ENCODE measurements around the gene TFDP1. TPM values are rescaled to one million over a fixed set of nuclear protein-coding genes. Genes with fewer than 3 reads are reported as not detected.

Gene TFDP1
- total and polyA plus RNA-seq, 2 of the 4 experiments (the other 2 are of a cell fraction) = 59.3 to 97.0 TPM

GRCh38 chr13:113648216-113648610 lies 63.7 kb downstream of the TFDP1 start:
- Histone ChIP-seq H2BK15ac (ENCODE audit: low read depth, low read length) (no peak overlapping the region), H4K5ac (ENCODE audit: low read depth, low read length) (no peak overlapping the region), H3K4me1 (ENCODE audit: control insufficient read depth, insufficient read depth, low read length) (peaks cover 2% of the 10 kb centered on the region; the same call in 1 of the 2 replicates), H3K4ac (ENCODE audit: low read depth, low read length) (no peak overlapping the region), H3K27me3 (ENCODE audit: control insufficient read depth, insufficient read depth, low read length) (no peaks in the 10 kb centered on the region), H2BK120ac (ENCODE audit: low read depth, low read length) (no peak overlapping the region), H4K91ac (ENCODE audit: insufficient read depth, low read depth, low read length) (no peak overlapping the region), H3K36me3 (ENCODE audit: control insufficient read depth, insufficient read depth, low read length) (peaks cover 1% of the 10 kb centered on the region; the same call in 1 of the 2 replicates), H3K14ac (replicated peaks; ENCODE audit: low read depth, low read length) (no peak overlapping the region), H3K79me1 (ENCODE audit: low read depth in 1 of 2, low read length in 2 of 2) (no peaks in the 10 kb centered on the region), H2AK5ac (ENCODE audit: low read depth, low read length) (no peak overlapping the region), H2BK5ac (ENCODE audit: low read depth, low read length, poor library complexity, severe bottlenecking) (no peak overlapping the region), H3K4me2 (ENCODE audit: low read depth, low read length) (no peak overlapping the region), H3K9me1 (ENCODE audit: insufficient read depth, low read length) (0 out of 2 replicates have a peak, but pooled peaks cover 4% of the 10 kb centered on the region), H2BK20ac (ENCODE audit: low read depth, low read length) (no peak overlapping the region), H3K9me3 (ENCODE audit: control insufficient read depth, insufficient read depth, low read length) (no peaks in the 10 kb centered on the region), H4K8ac (ENCODE audit: low read depth in 2 of 2, low read length in 2 of 2) (no peak overlapping the region), H4K20me1 (ENCODE audit: insufficient read depth, low read length) (no peaks in the 10 kb centered on the region; the same call in 1 of the 2 replicates), H3K18ac (ENCODE audit: low read depth, low read length) (no peak overlapping the region), H3K4me3 (ENCODE audit: insufficient read depth, low read depth, low read length) (no peak overlapping the region), H2AK9ac (replicated peaks; ENCODE audit: low read depth, low read length, poor library complexity) (no peak overlapping the region), H3K9ac (ENCODE audit: low read depth, low read length) (no peak overlapping the region), H3K27ac (ENCODE audit: insufficient read depth, low read length) (no peak overlapping the region), H3K23ac (ENCODE audit: low read depth, low read length) (no peak overlapping the region), H3K56ac (ENCODE audit: extremely low read depth, insufficient read depth, low read length) (no peak overlapping the region), H2AFZ (replicated peaks; ENCODE audit: low read length, poor library complexity) (no peak overlapping the region)
- DNase-seq = no peak
- TF ChIP-seq NFE2L2 (IDR thresholded peaks at IDR 0.05; ENCODE audit: low read depth, low read length) = no peak
- TF ChIP-seq MAFK (IDR thresholded peaks at IDR 0.05; ENCODE audit: low read depth, low read length) = no peak
- TF ChIP-seq USF2 (IDR thresholded peaks at IDR 0.05; ENCODE audit: low read depth, low read length) = no peak
- TF ChIP-seq CEBPB (IDR thresholded peaks at IDR 0.05; ENCODE audit: low read depth, low read length) = no peak
- no peak for TF ChIP-seq MXI1 (IDR thresholded peaks at IDR 0.05; ENCODE audit: borderline replicate concordance, low read depth, low read length)
- TF ChIP-seq FOS (IDR thresholded peaks at IDR 0.05; ENCODE audit: low read depth, low read length) = no peak
- no peak for TF ChIP-seq ELK1 (IDR thresholded peaks at IDR 0.05; ENCODE audit: borderline replicate concordance, low read depth, low read length)
- no peak for TF ChIP-seq CTCF (conservative IDR thresholded peaks at IDR 0.05; ENCODE audit: low read depth, low read length)
- no peak for TF ChIP-seq RFX5 (IDR thresholded peaks at IDR 0.05; ENCODE audit: low read depth, low read length)
- no peak for TF ChIP-seq SMC3 (IDR thresholded peaks at IDR 0.05; ENCODE audit: low read depth, low read length)
- ATAC-seq (ENCODE audit: low read depth) = no peak
- no TSS peak for BruUV-seq (replicated peaks)
- in situ Hi-C loops (cut with MboI; ENCODE audit: low sequenced_read_pairs) (no loop called here), dilution Hi-C loops (cut with HindIII; ENCODE audit: low sequenced_read_pairs, unreplicated experiment) (no loop called here), intact Hi-C loops (cut with micrococcal nuclease) (no loop called here)
- ChIA-PET POLR2A (ENCODE audit: unreplicated experiment) (no interaction called here), CTCF (no interaction called here)
- 96% methylated on average over 5 of the region's 13 CpGs; no CpG with 5 or more reads in 1 of the 2 experiments for WGBS, 2 experiments (ENCODE audit: extremely low coverage in 2 of 2, insufficient read length in 1 of 2)
